NT2/D1 (cell line): Measurements from ENCODE around the gene BTNL3.

ENCODE experiments used
- SUZ12 ChIP-seq: IDR thresholded peaks from 2 replicates; pipeline ENCODE4 v1.6.1; 2011; ENCODE audit not compliant: insufficient read length, insufficient read depth; ENCODE audit errors: extremely low read depth
- YY1 ChIP-seq: IDR thresholded peaks from 2 replicates; pipeline ENCODE4 v1.6.1; 2011; ENCODE audit not compliant: insufficient read length, insufficient read depth
- ZNF274 ChIP-seq: IDR thresholded peaks from 2 replicates; pipeline ENCODE4 v1.6.1; 2011; ENCODE audit warnings: mild to moderate bottlenecking, low read depth, low read length

DNA sequence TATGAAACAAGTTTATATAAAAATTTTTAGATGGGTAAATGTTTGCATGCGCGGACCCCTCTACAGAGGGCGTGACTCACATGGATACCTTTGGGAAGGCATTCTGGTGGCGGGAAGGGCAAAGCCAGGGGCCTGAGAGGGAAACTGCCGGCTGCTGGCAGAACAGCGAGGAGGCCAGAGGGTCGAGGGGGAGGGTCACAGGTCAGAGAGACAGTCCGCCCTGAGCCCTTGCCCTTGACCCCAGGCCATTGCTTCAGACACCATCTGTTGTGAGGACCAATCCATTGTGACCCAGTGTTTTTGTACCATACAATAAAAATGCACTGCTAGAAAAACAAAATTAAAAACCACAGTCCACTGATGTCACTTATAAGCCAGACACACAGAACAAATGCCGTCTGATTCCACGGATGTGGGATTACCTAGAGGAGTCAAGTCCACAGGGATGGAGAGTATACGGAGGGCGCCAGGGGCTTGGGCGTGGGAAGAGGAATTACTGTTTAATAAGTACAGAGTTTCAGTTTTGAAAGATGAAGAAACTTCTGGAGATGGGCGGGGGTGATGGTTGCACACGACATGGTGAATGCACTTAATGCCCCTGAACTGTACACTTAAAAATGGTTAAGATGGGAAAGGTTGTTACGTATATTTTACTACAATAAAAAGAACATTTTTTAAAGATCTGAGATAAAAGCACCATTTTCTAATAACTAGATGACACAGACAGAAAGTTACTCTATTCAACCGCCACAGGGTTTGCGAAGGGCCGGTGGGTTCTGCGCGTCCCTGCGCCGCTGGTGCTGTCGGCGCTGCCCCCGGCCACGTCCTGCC is 63.4 kb downstream of the BTNL3 start:
- TF ChIP-seq ZNF274 (no peak), YY1 (no peak), SUZ12 (no peak)
